GM18505 (cell line): ENCODE results near the gene ZNF777.
A peak's percentile ranks its signal among the peaks of the same experiment; 100 is the strongest.
"Not testable (repeated sequence)": the region's sequence is repeated elsewhere in the genome, so short reads cannot be mapped to it uniquely, and the experiment has no call there.

Experiments used
- ATAC-seq: cut with Tn5 transposase; IDR thresholded peaks from one replicate; pipeline ENCODE4 v1.9.1; 2021; ENCODE audit not compliant: unreplicated experiment
- POLR2A ChIP-seq: IDR thresholded peaks from 4 replicates; pipeline ENCODE4 v1.6.1; 2011; ENCODE audit warnings: borderline replicate concordance; ENCODE audit not compliant: insufficient read depth, insufficient read length; ENCODE audit errors: extremely low read depth

Gene ZNF777

GRCh38 chr7:149460493-149461277, at the start of gene ZNF777:
TSS of gene ZNF777 (minus strand) at chr7:149461062. CDS start at chr7:149456022, 5,040 bp downstream.
- peak; percentile 91 for ATAC-seq
- TF ChIP-seq POLR2A: peak; percentile 80

- no peak for ATAC-seq
Observed at GRCh38 chr7:149510248-149510647, 49.4 kb upstream of the ZNF777 start.

GRCh38 chr7:149509774-149510173, 48.9 kb upstream of the ZNF777 start:
- no peak for TF ChIP-seq POLR2A
- no peak for ATAC-seq

More at GRCh38 chr7:149510248-149510647, 49.4 kb upstream of the ZNF777 start:
- no peak for TF ChIP-seq POLR2A

- ATAC-seq: no peak
Observed at GRCh38 chr7:149505551-149505950, 44.7 kb upstream of the ZNF777 start.

GRCh38 chr7:149501651-149502050, 40.8 kb upstream of the ZNF777 start:
- no peak for TF ChIP-seq POLR2A
- no peak for ATAC-seq

More at GRCh38 chr7:149505551-149505950, 44.7 kb upstream of the ZNF777 start:
- no peak for TF ChIP-seq POLR2A

- no peak for TF ChIP-seq POLR2A
- no peak for ATAC-seq
Observed at GRCh38 chr7:149500910-149501309, 40.0 kb upstream of the ZNF777 start.

GRCh38 chr7:149500201-149500600, 39.3 kb upstream of the ZNF777 start:
- ATAC-seq: no peak
- TF ChIP-seq POLR2A: no peak

- TF ChIP-seq POLR2A: no peak
- ATAC-seq: no peak
Observed at GRCh38 chr7:149498811-149499210, 37.9 kb upstream of the ZNF777 start.

- TF ChIP-seq POLR2A: peak; percentile 76
- peak; percentile 96 for ATAC-seq
Observed at GRCh38 chr7:149497467-149498261, 36.8 kb upstream of the ZNF777 start, which contains the start of gene ZNF746. TSS of gene ZNF746 (minus strand) at chr7:149497809. CDS start at chr7:149497536, 273 bp downstream.

GRCh38 chr7:149496642-149497391, 36.0 kb upstream of the ZNF777 start:
- TF ChIP-seq POLR2A: no peak

GRCh38 chr7:149495785-149496641, 35.2 kb upstream of the ZNF777 start:
- ATAC-seq: no peak
- no peak for TF ChIP-seq POLR2A

More at GRCh38 chr7:149496642-149497391, 36.0 kb upstream of the ZNF777 start:
- ATAC-seq: peak; percentile 36

GRCh38 chr7:149494738-149495368, 34.0 kb upstream of the ZNF777 start:
- ATAC-seq: no peak
- no peak for TF ChIP-seq POLR2A

- not testable (repeated sequence) for ATAC-seq
Observed at GRCh38 chr7:149493975-149494374, 33.1 kb upstream of the ZNF777 start.
